HEK293 (cell line): ENCODE measurements around the gene HNRNPCL4.
"Not testable (repeated sequence)": the region's sequence is repeated elsewhere in the genome, so short reads cannot be mapped to it uniquely, and the experiment has no call there.

Experiments
- ATF2 ChIP-seq: fragments of 450-650 bp; formaldehyde crosslinking; IDR thresholded peaks from 2 replicates; pipeline ENCODE4 v1.5.1; 2016; ENCODE audit warnings: missing biosample characterization, missing genetic modification characterization, low read depth
- CTCF ChIP-seq: fragments of 450-650 bp; formaldehyde crosslinking; IDR thresholded peaks from 2 replicates; pipeline ENCODE4 v1.5.1; 2016; ENCODE audit warnings: missing biosample characterization, missing genetic modification characterization
- SETDB1 ChIP-seq: IDR thresholded peaks from one replicate; pipeline ENCODE4 v1.6.1; 2017; ENCODE audit warnings: mild to moderate bottlenecking, low read length, moderate library complexity, mixed read lengths; ENCODE audit not compliant: insufficient read length
- ZNF274 ChIP-seq, 2 experiments: fragments of 200-500 bp in 1 of 2; fragments of 450-650 bp in 1 of 2; sonication (Bioruptor generic) in 1 of 2; formaldehyde crosslinking in 1 of 2; IDR thresholded peaks; 2 replicates each; pipeline versions ENCODE4 v1.5.1 to v1.6.1; 2014 to 2016; ENCODE audit warnings: borderline replicate concordance in 1 of 2, inconsistent platforms in 1 of 2, low read length in 1 of 2, missing biosample characterization in 1 of 2, missing genetic modification characterization in 1 of 2
- ZNF585B ChIP-seq: fragments of 450-650 bp; formaldehyde crosslinking; IDR thresholded peaks from 2 replicates; pipeline ENCODE4 v1.5.1; 2016; ENCODE audit warnings: missing biosample characterization, missing genetic modification characterization
- ZNF629 ChIP-seq: fragments of 450-650 bp; formaldehyde crosslinking; IDR thresholded peaks from 2 replicates; pipeline ENCODE4 v1.5.1; 2017; ENCODE audit warnings: missing biosample characterization, missing genetic modification characterization
- ZNF785 ChIP-seq: fragments of 450-650 bp; formaldehyde crosslinking; IDR thresholded peaks from 2 replicates; pipeline ENCODE4 v1.5.1; 2016; ENCODE audit warnings: missing biosample characterization, missing genetic modification characterization
- TF ChIP-seq, protein P1 (sequence below): fragments of 450-650 bp; formaldehyde crosslinking; conservative IDR thresholded peaks from 2 replicates; pipeline ENCODE4 v1.5.1; 2016; ENCODE audit warnings: low read depth, missing biosample characterization, missing genetic modification characterization
- TF ChIP-seq, protein P2 (sequence below): fragments of 450-650 bp; formaldehyde crosslinking; IDR thresholded peaks from 2 replicates; pipeline ENCODE4 v1.5.1; 2016; ENCODE audit warnings: missing biosample characterization, missing genetic modification characterization

- TF ChIP-seq ZNF274 (IDR thresholded peaks at IDR 0.05; ENCODE audit: low read length); ZNF274 (tag by site-specific recombination; IDR thresholded peaks at IDR 0.05; ENCODE audit: borderline replicate concordance); ZNF785 (tag by site-specific recombination); CTCF (tag by site-specific recombination); ZNF585B; ZNF629; SETDB1; ATF2: not testable (repeated sequence)
- TF ChIP-seq, protein P1, sequence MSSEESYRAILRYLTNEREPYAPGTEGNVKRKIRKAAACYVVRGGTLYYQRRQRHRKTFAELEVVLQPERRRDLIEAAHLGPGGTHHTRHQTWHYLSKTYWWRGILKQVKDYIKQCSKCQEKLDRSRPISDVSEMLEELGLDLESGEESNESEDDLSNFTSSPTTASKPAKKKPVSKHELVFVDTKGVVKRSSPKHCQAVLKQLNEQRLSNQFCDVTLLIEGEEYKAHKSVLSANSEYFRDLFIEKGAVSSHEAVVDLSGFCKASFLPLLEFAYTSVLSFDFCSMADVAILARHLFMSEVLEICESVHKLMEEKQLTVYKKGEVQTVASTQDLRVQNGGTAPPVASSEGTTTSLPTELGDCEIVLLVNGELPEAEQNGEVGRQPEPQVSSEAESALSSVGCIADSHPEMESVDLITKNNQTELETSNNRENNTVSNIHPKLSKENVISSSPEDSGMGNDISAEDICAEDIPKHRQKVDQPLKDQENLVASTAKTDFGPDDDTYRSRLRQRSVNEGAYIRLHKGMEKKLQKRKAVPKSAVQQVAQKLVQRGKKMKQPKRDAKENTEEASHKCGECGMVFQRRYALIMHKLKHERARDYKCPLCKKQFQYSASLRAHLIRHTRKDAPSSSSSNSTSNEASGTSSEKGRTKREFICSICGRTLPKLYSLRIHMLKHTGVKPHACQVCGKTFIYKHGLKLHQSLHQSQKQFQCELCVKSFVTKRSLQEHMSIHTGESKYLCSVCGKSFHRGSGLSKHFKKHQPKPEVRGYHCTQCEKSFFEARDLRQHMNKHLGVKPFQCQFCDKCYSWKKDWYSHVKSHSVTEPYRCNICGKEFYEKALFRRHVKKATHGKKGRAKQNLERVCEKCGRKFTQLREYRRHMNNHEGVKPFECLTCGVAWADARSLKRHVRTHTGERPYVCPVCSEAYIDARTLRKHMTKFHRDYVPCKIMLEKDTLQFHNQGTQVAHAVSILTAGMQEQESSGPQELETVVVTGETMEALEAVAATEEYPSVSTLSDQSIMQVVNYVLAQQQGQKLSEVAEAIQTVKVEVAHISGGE (tag by site-specific recombination), result not testable (repeated sequence)
- TF ChIP-seq, protein P2, sequence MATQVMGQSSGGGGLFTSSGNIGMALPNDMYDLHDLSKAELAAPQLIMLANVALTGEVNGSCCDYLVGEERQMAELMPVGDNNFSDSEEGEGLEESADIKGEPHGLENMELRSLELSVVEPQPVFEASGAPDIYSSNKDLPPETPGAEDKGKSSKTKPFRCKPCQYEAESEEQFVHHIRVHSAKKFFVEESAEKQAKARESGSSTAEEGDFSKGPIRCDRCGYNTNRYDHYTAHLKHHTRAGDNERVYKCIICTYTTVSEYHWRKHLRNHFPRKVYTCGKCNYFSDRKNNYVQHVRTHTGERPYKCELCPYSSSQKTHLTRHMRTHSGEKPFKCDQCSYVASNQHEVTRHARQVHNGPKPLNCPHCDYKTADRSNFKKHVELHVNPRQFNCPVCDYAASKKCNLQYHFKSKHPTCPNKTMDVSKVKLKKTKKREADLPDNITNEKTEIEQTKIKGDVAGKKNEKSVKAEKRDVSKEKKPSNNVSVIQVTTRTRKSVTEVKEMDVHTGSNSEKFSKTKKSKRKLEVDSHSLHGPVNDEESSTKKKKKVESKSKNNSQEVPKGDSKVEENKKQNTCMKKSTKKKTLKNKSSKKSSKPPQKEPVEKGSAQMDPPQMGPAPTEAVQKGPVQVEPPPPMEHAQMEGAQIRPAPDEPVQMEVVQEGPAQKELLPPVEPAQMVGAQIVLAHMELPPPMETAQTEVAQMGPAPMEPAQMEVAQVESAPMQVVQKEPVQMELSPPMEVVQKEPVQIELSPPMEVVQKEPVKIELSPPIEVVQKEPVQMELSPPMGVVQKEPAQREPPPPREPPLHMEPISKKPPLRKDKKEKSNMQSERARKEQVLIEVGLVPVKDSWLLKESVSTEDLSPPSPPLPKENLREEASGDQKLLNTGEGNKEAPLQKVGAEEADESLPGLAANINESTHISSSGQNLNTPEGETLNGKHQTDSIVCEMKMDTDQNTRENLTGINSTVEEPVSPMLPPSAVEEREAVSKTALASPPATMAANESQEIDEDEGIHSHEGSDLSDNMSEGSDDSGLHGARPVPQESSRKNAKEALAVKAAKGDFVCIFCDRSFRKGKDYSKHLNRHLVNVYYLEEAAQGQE (tag by site-specific recombination), result not testable (repeated sequence)
These were observed 35.9 kb upstream of the HNRNPCL4 start, which contains the start of gene PRAMEF13 for GRCh38 chr1:13201309-13201708.
